Stimulated activated CD4-positive, alpha-beta T cell treated with anti-CD3 and anti-CD28 coated beads, TNF-alpha, amount 100 ng/mL, for 4 hours (primary cell): ENCODE measurements around the gene MRGPRX4.

Source experiments
- DNase-seq, 3 experiments: peaks; one replicate each; pipeline ENCODE4 v3.0.0-alpha.2; 2020; ENCODE audit warnings: low read depth in 3 of 3

Gene MRGPRX4

GRCh38 chr11:18209058-18209457, 36.4 kb downstream of the MRGPRX4 start:
- DNase-seq = no peak

GRCh38 chr11:18221274-18221876, 48.7 kb downstream of the MRGPRX4 start:
- DNase-seq = no peak

GRCh38 chr11:18222814-18223421, 50.3 kb downstream of the MRGPRX4 start:
- DNase-seq = no peak
